Amniotic stem cell (primary cell): Measurements from ENCODE around the gene MCTP1.
"Not testable (repeated sequence)": the region's sequence is repeated elsewhere in the genome, so short reads cannot be mapped to it uniquely, and the experiment has no call there.

Experiments used
- DNase-seq: peaks from one replicate; lab custom pipeline; 2025; lab: John Stamatoyannopoulos, UW

MCTP1 gene

DNA sequence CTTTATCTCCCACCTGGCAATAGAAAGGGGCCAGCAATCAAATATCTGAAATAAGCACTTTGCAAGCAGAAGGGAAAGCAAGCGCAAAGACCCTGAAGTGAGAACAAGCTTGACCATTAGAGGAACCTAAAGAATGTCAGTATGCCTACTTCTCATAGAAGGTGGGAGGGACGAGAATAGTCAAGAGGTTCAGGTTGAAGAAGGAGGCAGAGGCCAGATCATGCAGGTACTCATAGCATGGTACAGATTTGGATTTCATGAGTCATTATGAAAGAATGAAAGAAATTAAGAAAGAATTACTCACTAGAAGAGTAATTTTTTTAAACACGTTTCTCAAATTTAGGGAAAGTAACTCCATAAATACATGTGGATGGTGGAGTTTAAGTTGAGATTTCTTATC, 33.7 kb downstream of the MCTP1 start:
- no peak for DNase-seq

GRCh38 chr5:95244479-95244878, 40.4 kb downstream of the MCTP1 start:
- no peak for DNase-seq

DNA sequence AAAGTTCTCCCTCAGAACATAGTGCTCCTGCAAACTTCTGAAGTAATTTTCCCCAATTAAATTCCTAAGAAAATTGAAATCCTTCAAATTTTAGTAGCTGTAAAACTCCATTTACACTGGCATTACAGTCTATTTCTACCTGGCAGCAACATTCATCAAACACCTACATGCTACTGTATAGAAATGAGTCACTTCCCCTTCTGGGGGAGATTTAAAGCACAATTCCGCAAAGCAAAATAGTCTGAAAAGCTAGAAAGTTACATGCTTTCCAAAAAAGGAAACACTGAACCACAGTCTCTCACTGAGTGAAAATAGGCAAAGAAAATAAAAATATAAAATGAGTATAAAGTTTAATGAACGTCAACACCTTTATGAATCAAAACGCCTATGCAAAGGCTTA, 43.3 kb downstream of the MCTP1 start:
- DNase-seq, result no peak

DNA sequence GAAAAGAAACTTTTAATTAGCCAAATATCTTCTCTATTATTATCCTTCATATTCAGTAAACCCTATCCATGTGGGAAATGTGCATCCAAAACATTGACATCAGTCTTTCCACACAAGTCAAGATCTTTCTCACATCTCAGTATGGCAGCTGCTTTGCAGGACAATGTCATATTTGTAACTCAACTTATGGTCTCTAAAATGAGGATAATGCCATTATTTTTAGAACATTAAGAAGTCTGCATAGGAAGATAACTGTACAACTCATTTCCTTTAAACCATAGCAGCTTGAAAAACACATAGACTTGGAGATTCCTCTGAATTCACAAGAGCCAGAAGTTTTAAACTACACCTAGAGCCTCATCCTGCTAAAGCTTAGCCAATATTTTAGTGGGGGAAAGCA, 43.7 kb downstream of the MCTP1 start:
- no peak for DNase-seq

DNA sequence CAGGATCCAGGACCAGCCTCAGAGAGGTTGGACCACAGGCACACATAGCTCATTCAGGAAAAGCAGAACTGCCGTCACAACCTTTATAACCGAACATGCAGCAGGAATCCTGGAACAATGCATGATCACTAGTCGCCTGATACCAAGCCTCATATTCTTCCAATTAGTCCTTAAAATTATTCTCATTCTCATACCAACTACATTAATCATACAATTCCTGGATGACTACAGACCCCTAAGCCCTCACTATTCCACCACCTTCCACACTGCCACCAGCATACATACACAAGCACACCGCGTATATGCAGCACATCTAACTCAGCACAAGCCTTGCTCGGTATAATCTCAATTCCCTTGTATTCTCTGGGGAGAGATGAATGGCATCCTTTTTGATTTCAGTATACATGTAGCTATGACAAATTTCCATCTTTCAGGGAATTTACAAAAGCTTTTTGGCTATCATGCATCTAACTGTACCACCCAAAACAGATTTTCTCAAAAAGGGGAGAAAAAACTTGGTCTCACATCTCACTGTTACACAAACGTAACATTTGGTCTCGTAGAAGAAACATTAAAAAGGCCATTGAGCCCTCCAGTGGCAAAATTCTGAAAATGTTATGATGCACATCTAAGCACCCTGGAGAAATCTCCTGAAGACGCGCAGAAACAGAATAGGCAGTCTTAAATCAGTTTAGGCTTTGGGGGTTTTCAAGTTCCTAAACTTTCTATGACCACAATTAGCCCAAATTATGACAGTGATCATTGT, 46.2 kb downstream of the MCTP1 start:
- DNase-seq, result peak; percentile 14

DNA sequence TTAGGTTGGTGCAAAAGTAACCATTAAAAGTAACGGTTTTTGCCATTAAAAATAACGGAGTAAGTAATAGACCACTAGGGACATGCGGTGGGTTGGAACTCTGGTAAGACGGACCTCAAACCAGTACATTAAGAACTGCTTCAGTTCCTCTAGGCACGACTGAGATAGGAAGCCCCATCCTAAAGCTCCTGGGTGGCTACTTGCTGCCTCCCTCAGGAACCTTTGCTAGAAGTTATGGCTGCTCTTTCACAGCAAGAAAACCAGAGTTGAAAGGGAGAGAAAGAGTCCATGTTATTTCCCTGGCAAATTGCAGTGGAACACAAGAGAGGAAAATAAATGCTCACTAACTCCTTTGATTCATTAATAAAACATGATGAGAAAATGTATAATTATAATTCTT, 47.6 kb downstream of the MCTP1 start:
- DNase-seq, result no peak

DNA sequence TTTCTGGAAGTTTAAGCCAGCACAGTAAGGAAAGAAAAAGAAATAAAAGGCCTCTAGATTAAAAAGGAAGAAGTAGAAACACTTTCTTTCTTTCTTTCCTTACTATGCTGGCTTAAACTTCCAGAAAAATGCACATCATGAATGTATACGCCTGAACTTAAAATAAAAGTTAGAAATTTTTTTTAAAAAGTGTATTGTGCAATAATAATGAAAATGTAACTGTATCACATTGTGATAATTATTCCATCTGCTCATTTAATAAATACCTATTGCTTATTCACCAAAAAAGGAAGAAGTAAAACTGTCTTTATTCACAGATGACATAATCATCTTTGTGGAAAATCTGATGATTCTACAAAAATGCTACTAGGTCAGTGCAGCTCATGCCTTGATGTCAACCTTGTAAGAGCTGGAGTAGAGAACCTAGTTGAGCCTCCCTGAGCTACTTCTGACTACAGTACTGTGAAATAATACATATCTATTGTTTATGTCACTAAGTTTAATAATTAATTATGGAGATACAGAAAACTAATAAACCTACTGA, 49.4 kb downstream of the MCTP1 start:
- no peak for DNase-seq

GRCh38 chr5:95229646-95230045, 55.2 kb downstream of the MCTP1 start:
- DNase-seq, result no peak

- no peak for DNase-seq
These were observed 60.0 kb downstream of the MCTP1 start for GRCh38 chr5:95224701-95225459.

DNA sequence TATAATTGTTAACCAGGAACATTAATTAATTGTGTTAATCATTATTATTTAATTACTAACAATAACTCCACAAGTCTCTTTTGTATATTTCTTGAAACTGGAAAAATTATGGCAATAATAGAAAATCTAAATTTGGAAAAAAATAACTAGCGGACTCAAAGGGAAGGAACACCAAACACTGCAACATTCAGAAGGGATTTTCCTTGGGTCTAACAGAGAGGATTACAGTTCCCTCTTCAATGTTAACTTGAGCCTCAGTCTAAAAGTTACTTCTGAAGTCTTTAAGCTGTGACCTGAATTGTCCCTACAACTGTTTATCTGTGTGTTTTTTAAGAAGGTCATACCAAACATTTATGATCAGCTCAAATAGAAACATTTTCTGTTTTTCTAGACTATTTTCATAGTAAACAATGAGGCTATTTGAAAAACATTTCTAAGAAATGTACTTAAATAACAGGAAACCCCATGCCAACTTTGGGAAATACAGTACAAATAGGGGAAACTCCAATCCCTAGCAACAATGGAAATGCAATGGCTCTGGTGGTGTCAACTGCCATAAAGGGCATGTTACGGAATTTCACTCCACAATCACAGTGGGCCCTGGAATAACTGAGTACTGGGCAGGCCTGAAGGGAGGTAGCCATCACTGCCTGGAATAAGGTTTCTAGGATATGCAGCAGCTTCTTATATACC, 61.2 kb downstream of the MCTP1 start:
- no peak for DNase-seq

GRCh38 chr5:95222836-95223235, 62.1 kb downstream of the MCTP1 start:
- no peak for DNase-seq

GRCh38 chr5:95221234-95221633, 63.7 kb downstream of the MCTP1 start:
- DNase-seq, result no peak

DNA sequence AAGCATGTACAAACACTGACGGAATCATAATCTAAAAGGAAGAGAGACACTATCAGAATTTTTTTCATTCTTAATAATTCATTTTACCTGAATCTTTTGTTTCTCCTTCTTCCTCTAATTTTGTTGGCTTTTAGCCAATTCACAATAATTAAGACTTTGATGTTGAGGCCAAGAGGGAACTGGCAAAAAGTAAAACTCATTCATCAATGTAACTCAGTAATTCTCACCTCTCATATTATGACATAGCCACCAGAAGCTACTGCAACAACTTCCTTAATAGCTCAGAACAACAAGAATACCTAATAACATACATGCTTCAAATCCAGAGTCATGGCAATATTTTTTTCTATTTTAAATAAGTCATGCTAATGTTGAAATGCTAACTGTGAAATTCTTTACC, 64.5 kb downstream of the MCTP1 start:
- DNase-seq, result no peak

GRCh38 chr5:95219411-95219810, 65.5 kb downstream of the MCTP1 start:
- no peak for DNase-seq

GRCh38 chr5:95217881-95218280, 67.0 kb downstream of the MCTP1 start:
- DNase-seq, result no peak

- DNase-seq, result no peak
These were observed 67.5 kb downstream of the MCTP1 start for GRCh38 chr5:95217351-95217750.

- no peak for DNase-seq
These were observed 68.5 kb downstream of the MCTP1 start for GRCh38 chr5:95216136-95216955.

DNA sequence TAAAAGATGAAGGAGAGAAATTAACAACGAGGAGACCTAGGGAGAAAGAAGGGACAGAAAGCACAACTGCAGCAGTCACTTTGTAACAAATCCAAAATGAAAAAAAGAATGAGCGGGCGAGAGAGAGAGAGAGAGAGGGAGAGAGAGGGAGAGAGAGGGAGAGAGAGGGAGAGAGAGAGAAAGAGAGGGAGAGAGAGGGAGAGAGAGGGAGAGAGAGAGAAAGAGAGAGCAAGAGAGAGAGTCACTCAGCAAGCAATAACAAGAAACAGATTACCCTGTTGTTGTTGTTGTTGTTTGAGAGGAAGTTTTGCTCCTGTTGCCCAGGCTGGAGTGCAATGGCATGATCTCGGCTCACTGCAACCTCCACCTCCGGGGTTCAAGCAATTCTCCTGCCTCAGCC, 77.1 kb downstream of the MCTP1 start:
- not testable (repeated sequence) for DNase-seq

GRCh38 chr5:95194856-95195255, 90.0 kb downstream of the MCTP1 start:
- DNase-seq, result no peak

- DNase-seq, result no peak
These were observed 93.6 kb downstream of the MCTP1 start for GRCh38 chr5:95191330-95191729.

DNA sequence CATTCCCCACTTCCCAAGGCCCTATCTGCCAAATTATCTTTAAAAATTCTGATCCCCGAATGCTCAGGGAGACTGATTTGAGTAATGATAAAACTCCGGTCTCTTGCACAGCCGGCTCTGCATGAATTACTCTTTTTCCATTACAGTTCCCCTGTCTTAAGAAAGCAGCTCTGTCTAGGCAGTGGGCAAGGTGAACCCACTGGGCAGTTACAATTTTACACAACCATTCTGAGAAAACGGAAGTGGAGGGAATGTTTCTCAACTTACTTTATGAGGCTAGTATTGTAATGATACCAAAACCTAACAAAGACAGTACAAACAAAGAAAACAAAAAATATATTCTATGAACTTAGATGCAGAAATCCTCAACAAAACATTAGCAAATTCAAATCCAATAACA, 100.0 kb downstream of the MCTP1 start:
- no peak for DNase-seq

DNA sequence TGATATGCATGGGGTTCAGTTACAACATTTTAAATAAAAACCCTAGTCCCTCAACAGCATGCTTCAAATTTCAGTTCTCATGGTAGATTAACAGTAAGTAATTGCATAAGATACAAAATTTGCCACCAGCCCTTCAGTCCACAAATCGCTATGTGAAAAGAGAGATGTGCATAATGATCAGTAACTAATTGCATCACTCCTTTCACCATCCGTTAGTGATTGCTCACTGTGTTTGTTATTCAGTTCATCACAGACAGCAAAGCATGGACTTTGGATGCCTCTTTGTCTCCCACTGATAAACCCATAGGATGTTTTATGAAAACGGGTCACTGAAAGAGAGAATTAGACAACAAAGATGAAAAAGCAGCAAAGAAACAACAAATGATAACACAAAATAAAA, 103.2 kb downstream of the MCTP1 start:
- DNase-seq, result no peak
